HCEC 1CT (cell line): Measurements from ENCODE around the gene CD1D.
A peak's percentile ranks its signal among the peaks of the same experiment; 100 is the strongest.
"Not testable (repeated sequence)": the region's sequence is repeated elsewhere in the genome, so short reads cannot be mapped to it uniquely, and the experiment has no call there.

ENCODE experiments used
- DNase-seq: peaks from one replicate; pipeline ENCODE4 v3.0.0-alpha.2; 2017

The CD1D gene

GRCh38 chr1:158180741-158181576, at the start of gene CD1D:
CD1D (plus strand) TSS chr1:158180895; CDS start chr1:158181102, 207 bp downstream.
- no peak for DNase-seq

DNA sequence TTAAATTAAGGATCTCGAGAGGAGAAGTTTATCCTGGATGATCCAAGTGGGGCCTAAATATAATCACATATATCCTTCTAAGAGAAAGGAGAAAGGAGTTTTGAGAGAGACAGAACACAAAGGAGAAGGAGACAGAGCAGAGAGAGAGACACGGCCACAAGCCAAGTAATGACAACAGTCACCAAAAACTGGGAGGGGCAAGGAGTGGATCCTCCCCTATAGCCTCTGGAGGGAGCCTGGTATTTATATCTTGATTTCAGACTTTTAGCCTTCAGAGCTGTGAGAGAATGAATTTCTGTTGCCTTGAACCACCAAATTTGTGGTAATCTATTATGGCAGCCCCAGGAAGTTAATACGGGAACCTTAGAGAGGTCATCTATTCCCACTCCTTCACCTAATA, 49.5 kb upstream of the CD1D start:
- no peak for DNase-seq

DNA sequence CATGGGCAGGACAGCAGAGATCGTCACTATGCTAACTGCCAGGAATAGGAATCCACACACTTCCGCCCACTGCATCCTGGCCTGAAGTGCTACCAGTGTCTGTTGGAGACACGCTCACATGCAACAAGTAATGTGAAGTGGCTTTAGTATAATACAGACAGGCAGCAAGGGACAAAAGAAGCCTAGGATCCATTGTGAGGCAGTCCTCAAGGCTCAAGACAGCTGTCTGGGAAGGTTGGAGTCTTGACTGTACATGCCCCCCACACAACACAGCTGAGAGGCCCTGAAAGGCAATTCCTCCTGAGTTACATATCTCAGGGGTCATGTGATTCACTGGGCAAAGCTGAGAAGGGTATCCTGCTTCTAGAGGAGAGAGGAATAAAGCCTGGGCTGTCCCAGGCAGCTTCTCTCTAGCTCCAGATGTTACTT, 39.9 kb upstream of the CD1D start:
- DNase-seq, result no peak

- no peak for DNase-seq
Measured at GRCh38 chr1:158145173-158145719, 35.4 kb upstream of the CD1D start.

- DNase-seq, result peak; percentile 47
Measured at GRCh38 chr1:158146165-158146564, 34.5 kb upstream of the CD1D start.

- DNase-seq, result peak; percentile 11
Measured at GRCh38 chr1:158146739-158147138, 34.0 kb upstream of the CD1D start.

DNA sequence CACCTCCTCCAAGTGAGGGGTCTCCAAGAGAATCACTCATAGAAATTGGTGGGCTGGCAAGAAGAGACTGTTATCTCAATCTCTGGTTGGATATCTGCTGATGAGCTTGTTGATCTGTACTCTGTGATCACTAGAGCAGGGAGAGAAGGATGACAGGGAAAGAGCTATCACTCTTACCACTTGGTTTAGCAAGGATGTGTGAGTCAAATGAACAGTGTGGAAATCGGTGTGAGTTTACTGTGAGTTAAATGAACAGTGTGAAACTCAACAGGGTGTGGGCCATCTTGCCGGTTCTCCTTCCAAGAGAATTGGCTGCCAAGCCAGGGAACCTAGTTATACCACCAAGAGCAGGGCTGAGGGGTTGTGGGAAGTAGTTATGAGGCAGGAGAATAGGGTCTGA, 33.3 kb upstream of the CD1D start:
- DNase-seq, result peak; percentile 4

DNA sequence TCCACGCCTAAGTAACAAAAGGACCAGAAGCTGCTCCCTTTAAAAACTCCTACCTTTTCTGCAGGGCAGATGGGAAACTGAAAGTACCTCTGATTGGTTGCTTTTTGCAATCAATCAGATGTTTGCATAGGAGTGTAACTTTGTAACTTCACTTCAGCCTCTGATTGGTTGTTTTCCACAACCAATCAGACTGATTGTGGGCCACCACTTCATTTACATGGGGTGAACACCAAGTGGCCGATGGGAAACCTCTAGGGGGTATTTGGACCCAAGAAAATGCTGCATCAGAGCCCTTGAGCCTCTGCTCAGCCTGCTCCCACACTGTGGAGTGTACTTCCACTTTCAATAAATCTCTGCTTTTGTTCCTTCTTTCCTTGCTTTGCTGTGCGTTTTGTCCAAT, 32.8 kb upstream of the CD1D start:
- no peak for DNase-seq

DNA sequence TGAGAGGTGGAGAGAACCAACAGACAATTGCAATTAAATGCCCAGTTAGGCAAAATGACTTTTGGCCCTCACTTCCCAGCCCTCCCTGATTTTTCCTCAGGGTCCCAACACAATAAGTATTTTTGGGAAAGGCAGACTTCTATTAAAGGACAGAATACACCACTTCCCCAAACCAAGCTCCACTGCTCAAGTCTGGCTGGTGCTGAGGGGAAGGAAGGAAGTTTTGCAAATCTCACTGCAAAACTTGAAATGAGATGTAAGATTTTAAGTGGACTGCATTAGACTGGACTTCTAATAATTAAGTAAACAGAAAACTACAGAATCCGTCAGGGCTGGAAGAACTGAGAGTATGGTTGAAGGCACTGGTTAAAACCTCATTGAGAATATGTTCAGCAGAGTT, 32.2 kb upstream of the CD1D start:
- no peak for DNase-seq

DNA sequence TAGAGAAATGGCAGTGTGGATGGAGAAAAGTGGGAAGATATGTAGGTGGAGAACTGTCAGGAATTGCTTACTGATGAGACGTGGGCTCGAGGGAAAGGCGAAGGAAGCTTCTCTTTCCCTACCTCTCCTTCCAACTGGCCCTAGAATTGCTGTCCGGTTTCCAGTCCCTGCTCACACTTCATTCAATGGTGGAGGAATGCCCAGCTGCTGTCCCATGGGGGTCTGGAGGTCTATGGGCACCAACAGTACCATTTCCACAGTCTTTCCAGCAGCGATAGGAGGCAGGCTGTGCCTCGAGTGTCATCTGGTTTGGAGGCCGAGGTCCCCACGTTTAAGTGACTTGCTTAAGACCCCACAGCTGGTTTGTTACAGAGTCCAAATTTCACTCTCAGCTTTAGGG, 31.5 kb upstream of the CD1D start:
- DNase-seq, result no peak

- DNase-seq, result peak; percentile 97
Measured at GRCh38 chr1:158149577-158150269, 31.0 kb upstream of the CD1D start.

DNA sequence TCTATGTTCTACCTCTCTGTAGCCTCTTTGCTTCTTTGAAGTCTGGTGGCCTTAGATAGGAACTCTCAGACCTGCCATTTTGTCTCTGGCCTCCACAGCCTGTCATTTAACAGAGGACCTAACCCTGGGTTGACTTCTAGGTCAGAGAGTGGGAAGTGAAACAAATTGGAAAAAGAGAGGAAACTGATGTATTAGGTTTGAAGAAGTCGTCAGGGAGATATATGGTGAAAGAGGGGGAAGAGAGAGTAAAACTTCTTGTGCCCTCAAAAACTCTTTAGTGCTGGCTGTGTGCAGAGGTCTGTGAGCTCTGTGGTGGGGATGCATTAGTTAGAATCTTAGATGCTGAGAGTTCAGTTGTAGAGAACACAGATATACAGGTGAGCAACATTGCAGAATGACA, 30.2 kb upstream of the CD1D start:
- no peak for DNase-seq

DNA sequence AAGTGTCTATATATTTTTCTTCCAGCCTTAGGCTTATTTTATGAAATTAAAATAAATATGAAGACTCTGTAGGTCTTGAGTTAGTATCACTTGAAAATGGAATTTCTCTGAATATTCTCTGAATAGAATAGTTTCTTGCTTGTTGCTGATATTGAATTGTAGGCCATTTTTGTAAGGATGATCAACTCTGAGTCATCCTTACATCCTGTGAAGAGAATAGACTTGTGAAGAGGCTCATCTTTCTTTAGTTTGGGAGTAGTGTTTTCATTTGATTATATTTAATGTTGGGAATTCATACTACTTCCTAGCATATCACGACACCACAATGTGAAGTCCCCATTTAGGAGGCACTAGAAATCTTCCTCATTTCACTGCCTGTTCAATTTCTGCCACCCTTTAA, 27.5 kb upstream of the CD1D start:
- DNase-seq, result peak; percentile 27

- DNase-seq, result no peak
Measured at GRCh38 chr1:158153746-158154444, 26.8 kb upstream of the CD1D start.

DNA sequence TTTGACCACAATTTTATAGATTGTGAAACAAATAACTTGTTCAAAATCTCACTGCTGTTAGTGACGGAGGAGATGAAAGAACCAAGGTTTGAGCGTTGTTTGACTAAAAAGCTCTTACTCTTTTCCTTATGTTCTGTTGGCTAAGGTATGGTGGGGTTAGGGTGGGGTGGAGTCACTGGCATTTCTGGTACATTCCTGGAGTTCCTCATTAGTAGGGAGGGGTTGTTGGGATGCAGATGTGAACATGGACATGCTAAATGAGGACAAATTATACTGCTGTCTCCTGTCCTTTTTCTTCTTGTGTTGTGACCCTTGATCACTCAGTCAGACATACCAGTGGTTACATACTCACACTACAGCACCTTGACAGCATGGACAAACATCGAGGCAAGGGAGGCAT, 26.2 kb upstream of the CD1D start:
- no peak for DNase-seq

- no peak for DNase-seq
Measured at GRCh38 chr1:158155673-158156072, 25.0 kb upstream of the CD1D start.

- no peak for DNase-seq
Measured at GRCh38 chr1:158159597-158159996, 21.1 kb upstream of the CD1D start.

DNA sequence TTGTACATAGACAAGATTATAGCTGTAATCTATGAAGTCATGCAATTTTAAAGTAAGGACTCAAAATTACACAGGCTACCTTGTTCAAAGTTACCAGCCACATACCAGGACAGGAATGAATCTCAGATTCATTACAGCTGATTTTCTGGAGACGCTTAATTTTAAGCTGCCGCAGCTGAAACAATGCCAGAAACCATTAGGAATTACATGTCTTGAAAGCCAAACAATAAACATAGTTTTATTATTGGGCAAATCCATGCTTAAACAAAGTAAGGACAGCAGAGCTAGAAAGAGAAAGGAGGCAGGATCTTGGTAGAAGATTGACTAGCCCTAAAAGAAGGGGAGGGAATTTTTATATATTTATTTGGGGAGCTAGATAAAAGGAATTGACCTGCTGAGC, 19.2 kb upstream of the CD1D start:
- no peak for DNase-seq

DNA sequence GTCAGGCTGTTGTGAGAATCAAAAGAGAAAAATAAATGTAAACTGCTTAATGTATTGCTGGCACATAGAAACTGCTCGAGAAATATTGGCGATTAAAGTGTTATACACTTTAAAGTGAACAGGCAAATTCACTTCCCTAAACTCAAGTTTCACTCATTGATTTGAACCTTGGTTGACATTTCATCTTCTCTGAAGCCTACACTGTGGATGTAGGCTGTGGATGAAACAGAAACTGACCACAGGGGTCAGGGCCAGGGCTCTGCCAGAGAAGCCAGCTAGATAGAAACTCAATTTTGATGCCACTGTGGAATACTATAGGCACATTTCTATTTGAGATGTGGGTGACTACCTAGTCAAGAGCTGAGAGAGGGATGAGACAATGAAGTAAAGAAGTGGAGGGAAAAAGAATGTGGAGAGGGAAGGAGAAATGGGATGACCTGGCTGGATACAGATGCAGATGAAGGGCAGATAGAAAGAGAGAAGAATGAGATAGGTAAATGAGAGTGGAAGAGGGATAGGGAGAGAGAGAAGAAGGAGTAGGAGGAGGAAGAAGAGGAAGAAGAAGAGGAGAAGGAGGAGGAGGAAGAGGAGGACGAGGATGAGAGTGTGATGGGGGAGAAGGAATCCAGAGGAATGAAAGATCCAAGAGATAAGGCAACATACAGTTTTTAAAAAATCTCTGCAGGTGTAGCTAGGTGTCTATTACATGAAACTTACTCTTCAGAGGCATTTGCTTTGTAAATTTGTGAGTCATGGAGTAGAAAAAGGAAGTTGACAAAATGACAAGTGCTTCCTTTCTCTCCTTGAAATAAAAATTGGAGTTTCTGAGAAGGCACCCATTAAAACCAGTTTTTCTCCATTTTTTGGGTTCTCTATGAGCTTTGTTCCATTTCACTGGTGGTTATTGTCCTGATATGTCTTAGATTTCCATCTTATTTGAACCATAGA, 17.4 kb upstream of the CD1D start:
- DNase-seq, result no peak

GRCh38 chr1:158169105-158169504, 11.6 kb upstream of the CD1D start:
- DNase-seq, result no peak

GRCh38 chr1:158175915-158176314, 4.8 kb upstream of the CD1D start:
- not testable (repeated sequence) for DNase-seq

DNA sequence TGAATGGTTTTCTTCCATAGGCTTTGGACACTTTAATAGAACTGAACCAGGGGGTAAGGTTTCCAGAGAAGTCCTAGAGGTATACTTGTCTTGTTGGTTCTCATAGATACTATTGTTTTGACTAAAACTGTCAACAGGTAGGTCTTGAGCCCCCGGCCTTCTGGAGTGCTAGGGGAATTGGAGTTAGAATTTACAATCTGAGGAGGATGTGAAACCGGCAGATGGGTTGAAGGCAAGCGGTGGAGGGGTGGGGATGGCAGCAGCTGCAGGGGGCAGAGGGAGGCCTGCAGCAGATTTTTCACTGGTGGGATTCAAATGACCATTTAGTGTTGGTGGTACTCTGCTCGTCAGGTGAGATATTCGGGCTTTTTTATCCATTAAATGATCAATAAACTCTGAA, 4.3 kb upstream of the CD1D start:
- DNase-seq, result no peak
